HG02678 (cell line): ENCODE measurements around the gene GNAL.
A peak's percentile ranks its signal among the peaks of the same experiment; 100 is the strongest.
"Not testable (repeated sequence)": the region's sequence is repeated elsewhere in the genome, so short reads cannot be mapped to it uniquely, and the experiment has no call there.

Source experiments
- ATAC-seq: cut with Tn5 transposase; IDR thresholded peaks from one replicate; pipeline ENCODE4 v1.9.1; 2021; ENCODE audit warnings: mild to moderate bottlenecking, moderate library complexity; ENCODE audit not compliant: unreplicated experiment

Gene GNAL

DNA sequence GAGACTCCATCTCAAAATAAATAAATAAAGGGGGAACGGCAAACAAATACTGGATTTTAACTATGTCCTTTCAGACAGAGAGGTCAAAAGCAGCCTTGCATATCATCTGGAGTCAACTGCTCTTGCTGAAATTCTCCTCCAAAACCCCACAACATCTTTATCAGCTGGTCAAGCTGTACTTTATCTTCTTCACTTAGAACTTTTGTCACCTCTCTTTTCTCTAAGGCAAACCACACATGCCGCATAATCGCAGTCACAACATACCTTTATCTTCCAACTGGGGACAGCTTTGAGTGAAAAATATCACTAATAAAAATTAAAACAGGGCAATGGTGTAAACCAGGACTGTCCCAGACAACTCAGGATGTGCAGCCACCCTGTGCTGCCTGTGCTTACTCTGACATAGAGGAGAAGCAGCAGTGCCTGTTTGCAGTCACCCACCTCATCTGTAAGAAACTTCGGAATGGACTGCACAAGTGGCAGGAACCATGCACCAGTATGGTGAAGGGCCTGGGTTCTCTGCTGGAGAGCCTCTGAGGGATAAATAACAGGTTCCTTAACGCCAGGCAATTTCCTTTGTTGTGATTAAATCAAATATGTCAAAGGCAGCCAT, 212.9 kb downstream of the GNAL start:
- no peak for ATAC-seq

DNA sequence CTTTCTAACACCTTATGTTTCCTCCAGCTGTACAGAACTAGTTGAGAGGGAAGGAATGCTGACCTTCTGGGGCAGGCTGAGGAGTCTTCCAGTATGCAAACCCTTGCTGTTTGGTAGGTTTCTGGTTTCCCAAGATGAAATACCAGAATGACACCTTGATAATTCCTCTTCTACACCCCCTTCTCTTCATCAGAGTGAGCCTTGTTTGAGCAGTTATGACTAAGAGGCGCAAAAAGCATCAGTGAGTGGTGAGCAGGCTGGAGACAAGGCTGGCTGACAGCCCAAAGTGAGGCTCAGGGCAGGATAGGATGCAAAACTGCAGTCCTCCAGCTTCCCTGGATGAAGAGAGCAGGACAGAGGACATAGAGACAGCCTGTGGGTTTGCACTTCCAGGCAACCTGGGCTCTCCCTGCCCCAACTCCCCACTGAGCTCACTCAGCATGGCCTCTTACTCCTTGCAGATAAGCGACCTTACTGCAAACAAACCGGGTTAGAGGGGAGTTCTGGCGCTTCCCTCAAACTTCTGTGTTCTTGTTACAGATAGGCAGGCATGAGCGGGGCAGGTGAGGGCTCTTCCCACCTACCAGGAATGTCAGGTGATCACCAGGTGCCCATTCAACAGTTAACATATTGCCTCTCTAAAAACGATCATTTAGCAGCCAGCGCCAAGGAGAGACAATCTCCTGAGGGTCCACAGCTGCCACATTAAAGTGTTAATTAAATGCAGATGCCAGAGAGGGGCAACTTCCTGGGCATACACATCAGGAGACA, 213.6 kb downstream of the GNAL start:
- no peak for ATAC-seq

- ATAC-seq, result no peak
These were observed 216.5 kb downstream of the GNAL start for GRCh38 chr18:11905613-11906012.

- no peak for ATAC-seq
These were observed 217.1 kb downstream of the GNAL start for GRCh38 chr18:11906176-11906575.

- no peak for ATAC-seq
These were observed 218.1 kb downstream of the GNAL start for GRCh38 chr18:11906926-11907874.

DNA sequence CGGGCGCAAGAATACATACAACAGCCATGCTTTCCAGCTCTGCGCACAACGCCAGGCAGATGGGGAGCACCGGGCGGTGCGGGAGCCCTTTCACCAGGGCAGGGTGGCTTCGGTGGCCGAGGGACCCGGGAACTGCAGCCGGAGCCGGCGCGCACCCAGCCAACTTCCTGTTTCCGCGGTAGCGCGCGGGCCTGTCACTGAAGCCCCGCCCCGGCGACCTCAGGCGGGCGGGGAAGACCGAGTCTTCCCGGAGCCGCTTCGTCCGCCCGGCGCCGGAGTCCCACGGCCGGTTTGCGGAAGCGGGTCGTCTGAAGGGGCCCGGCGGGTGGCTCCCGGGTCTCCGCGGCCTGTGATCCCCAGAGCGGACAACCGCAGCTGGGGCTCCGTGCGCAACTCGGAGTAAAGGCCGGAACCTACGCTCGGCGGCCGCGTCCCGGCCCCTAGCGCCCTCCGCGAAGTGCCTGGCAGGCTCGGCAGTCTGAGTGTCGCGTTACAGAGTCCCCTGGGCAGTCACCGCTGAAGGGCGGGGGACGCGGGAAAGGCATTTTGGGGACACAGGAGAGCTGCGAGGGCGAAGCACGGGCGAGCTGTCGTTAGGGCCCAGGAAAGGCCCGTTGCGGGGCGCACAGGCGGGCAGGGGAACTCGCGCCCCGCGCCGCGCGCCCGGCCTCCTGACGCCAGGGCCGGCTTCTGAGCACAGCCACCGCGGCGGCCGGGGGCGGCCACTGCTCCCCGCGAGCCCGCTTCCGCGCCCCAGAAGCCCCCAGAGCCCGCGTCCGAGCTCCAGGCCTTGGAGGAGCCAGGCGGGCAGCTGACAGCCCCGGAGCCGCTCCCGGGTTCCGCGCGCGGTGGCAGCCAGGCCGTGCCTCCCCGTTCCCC, 219.4 kb downstream of the GNAL start, which contains the start of gene MPPE1:
Gene MPPE1 (minus strand): TSS at position 136 of the 879 bp plus-strand sequence. CDS start 11,053 bp downstream, outside the sequence.
- ATAC-seq, result peak; percentile 87

- no peak for ATAC-seq
These were observed 220.0 kb downstream of the GNAL start for GRCh38 chr18:11909061-11909455.

DNA sequence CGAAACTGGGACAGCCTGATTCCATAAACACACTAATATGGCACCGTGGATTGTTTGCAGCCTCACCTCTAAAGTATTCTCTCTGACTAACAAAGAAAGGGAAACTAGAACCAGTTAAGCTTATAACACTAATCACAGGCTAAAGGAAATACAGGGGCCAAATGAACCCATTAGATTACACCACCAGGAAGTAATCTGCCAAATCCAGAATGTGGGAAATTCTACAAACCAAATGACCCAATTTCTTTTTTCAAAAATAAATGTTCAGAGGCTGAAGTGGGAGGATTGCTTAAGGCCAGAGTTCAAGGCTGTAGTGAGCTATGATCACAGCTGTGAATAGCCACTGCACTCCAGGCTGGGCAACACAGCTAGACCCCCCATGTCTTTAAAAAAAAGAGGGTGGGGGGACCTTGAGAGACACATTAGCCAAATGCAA, 220.5 kb downstream of the GNAL start:
- no peak for ATAC-seq

GRCh38 chr18:11916880-11917279, 227.8 kb downstream of the GNAL start:
- ATAC-seq, result not testable (repeated sequence)

DNA sequence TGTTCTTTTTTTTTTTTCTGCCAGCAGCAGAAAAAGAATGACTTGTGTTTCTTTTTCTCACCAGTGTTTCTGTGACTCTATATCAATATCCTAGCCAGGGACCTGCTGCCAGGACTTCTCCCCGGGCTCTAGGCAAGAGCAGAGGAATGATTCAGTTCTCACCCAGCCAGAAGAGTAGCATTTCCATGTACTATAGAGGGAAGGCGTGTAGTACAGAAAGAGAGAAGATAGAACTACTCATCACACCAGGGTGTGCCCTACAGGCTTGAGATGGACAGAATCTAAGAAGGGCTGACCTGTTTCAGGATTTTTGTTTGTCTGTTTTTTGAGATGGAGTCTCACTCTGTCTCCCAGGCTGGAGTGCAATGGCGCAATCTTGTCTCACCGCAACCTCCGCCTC, 230.5 kb downstream of the GNAL start:
- not testable (repeated sequence) for ATAC-seq

DNA sequence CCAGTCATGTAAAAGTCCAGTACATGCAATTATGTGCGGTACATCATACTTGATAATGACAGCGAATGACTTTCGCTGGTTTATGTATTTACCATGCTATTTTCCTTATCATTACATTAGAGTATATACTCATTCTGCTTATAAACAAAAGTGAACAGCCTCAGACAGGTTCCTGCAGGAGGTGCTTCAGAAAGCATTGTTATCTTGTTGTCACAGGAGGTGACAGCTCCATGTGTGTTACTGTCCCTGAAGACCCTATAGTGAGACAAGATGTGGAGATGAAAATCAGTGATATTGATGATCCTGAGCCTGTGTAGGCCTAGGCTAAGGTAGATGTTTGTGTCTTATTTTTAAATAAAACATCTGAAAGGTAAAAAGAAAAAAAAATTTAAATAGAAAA, 234.4 kb downstream of the GNAL start:
- ATAC-seq, result no peak

DNA sequence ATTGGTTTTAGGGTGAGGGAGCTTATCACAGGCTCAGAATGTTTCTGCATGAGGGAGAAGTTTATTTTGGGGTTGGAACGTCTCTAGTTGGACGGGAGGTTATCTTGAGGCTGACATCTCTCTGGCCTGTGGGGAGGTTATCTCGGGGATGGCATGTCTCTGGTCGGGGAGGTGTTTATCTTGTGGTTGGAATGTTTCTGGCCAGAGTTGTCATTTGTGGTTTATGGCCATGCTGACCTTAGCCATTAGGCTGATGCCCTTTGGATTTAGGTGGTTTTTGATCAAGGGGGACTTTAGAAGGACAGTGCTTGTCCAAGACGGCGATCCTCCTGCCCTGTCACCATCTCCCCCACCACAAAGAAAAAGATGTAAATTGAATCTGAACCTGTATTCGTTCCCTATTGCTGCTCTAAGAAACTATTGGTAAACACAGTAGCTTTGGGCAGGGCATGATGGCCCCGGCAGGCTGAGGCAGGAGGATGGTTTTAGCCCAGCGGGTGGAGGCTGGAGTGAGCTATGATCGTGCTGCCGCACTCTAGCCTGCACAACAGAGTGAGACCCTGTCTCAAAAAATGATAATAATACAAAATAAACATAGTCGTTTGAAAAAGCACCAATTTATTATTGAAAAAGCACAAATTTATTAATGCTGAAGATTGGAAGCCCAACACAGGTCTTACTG, 236.9 kb downstream of the GNAL start:
- no peak for ATAC-seq

- ATAC-seq, result no peak
These were observed 238.4 kb downstream of the GNAL start for GRCh38 chr18:11927497-11927896.

DNA sequence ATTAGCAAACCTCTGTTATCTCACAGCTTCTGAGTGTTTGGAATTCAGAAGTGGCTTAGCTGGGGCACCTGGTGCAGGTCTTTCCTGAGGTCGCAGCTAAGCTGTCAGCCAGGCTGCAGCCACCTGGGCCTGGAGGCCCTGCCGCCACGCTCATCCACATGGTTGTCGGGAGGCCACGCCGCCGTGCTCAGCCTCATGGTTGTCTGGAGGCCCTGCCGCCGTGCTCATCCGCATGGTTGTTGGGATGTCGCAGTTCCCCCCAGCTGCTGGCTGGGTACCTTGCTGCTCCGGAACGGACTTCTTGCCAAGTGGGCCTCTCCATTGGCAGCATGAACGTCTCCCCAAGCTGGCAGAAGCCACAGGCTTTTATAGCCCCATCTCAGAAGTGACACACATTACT, 243.3 kb downstream of the GNAL start:
- no peak for ATAC-seq
